ENCODE results near the gene HBS1L. TPM values are rescaled to one million over a fixed set of nuclear protein-coding genes. Genes with fewer than 3 reads are reported as not detected.

Gene HBS1L
- total and polyA plus RNA-seq, 4 donors, result 32.7 to 89.0 (median 52.2) TPM

DNA sequence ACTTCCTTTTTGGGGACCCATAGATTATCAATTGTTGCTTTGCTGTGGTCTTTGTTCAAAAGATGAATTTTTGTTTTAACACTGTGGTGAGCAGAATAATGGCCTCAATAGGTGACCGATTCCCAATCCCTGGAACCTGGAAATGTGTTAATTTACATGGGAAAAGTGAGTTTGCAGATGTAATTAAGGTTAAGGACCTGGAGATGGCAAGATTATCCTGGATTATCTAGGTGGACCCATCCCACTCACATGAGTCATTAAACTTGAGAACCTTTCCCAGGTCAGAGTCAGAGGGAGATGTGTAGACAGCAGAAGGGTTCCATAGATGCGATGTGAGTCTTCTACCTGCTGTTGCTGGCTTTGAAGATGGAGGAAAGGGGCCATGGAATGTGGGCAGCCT, 36.2 kb upstream of the HBS1L start:
- no peaks in the 10 kb centered on the region for H3K27me3 ChIP-seq (ENCODE audit: control insufficient read depth in 4 of 4, insufficient read depth in 4 of 4, low read length in 3 of 4)
- TF ChIP-seq, protein P1, sequence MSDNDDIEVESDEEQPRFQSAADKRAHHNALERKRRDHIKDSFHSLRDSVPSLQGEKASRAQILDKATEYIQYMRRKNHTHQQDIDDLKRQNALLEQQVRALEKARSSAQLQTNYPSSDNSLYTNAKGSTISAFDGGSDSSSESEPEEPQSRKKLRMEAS (IDR thresholded peaks at IDR 0.05), result no peak
- TF ChIP-seq, protein P2, sequence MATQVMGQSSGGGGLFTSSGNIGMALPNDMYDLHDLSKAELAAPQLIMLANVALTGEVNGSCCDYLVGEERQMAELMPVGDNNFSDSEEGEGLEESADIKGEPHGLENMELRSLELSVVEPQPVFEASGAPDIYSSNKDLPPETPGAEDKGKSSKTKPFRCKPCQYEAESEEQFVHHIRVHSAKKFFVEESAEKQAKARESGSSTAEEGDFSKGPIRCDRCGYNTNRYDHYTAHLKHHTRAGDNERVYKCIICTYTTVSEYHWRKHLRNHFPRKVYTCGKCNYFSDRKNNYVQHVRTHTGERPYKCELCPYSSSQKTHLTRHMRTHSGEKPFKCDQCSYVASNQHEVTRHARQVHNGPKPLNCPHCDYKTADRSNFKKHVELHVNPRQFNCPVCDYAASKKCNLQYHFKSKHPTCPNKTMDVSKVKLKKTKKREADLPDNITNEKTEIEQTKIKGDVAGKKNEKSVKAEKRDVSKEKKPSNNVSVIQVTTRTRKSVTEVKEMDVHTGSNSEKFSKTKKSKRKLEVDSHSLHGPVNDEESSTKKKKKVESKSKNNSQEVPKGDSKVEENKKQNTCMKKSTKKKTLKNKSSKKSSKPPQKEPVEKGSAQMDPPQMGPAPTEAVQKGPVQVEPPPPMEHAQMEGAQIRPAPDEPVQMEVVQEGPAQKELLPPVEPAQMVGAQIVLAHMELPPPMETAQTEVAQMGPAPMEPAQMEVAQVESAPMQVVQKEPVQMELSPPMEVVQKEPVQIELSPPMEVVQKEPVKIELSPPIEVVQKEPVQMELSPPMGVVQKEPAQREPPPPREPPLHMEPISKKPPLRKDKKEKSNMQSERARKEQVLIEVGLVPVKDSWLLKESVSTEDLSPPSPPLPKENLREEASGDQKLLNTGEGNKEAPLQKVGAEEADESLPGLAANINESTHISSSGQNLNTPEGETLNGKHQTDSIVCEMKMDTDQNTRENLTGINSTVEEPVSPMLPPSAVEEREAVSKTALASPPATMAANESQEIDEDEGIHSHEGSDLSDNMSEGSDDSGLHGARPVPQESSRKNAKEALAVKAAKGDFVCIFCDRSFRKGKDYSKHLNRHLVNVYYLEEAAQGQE (IDR thresholded peaks at IDR 0.05), result no peak
- TF ChIP-seq RAD21 (IDR thresholded peaks at IDR 0.05) (no peak), JUND (IDR thresholded peaks at IDR 0.05) (no peak), FOXA2 (IDR thresholded peaks at IDR 0.05) (no peak), FOXA1 (IDR thresholded peaks at IDR 0.05) (no peak), SP1 (IDR thresholded peaks at IDR 0.05) (no peak), EGR1 (IDR thresholded peaks at IDR 0.05; ENCODE audit: low read depth in 2 of 2) (no peak)
- TF ChIP-seq, protein P3, sequence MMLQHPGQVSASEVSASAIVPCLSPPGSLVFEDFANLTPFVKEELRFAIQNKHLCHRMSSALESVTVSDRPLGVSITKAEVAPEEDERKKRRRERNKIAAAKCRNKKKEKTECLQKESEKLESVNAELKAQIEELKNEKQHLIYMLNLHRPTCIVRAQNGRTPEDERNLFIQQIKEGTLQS (IDR thresholded peaks at IDR 0.05), result no peak
- TF ChIP-seq, protein P4, sequence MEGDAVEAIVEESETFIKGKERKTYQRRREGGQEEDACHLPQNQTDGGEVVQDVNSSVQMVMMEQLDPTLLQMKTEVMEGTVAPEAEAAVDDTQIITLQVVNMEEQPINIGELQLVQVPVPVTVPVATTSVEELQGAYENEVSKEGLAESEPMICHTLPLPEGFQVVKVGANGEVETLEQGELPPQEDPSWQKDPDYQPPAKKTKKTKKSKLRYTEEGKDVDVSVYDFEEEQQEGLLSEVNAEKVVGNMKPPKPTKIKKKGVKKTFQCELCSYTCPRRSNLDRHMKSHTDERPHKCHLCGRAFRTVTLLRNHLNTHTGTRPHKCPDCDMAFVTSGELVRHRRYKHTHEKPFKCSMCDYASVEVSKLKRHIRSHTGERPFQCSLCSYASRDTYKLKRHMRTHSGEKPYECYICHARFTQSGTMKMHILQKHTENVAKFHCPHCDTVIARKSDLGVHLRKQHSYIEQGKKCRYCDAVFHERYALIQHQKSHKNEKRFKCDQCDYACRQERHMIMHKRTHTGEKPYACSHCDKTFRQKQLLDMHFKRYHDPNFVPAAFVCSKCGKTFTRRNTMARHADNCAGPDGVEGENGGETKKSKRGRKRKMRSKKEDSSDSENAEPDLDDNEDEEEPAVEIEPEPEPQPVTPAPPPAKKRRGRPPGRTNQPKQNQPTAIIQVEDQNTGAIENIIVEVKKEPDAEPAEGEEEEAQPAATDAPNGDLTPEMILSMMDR (IDR thresholded peaks at IDR 0.05; ENCODE audit: low read depth, low read length, missing input control), result no peak

DNA sequence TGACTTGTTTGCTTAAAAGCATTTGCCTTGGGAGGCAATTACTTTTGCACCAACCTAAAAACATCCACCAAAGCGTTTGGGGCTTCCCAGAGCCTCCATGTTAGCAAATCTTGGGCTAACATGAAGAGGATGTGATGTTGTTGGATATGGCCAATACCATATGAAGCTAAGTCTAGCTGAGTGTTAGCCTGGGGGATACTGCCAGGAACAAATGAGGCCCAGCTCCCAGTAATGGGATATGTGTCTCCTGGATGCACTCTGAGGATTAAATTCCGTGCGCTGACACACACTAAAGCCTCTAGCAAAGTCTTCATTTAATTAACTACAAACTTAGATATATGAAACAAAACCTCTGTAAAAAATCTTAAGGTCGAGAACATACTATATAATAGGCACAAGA, 35.3 kb upstream of the HBS1L start:
- no peak for DNase-seq (ENCODE audit: low spot score)
- 97% methylated on average over 4 of the region's 4 CpGs for WGBS
- TF ChIP-seq NR2F2 (IDR thresholded peaks at IDR 0.05), result no peak
- no peak for TF ChIP-seq HNF4A (conservative IDR thresholded peaks at IDR 0.05)
- TF ChIP-seq SP1 (IDR thresholded peaks at IDR 0.05), result no peak
- TF ChIP-seq, protein P3 (IDR thresholded peaks at IDR 0.05), result no peak
- no peak for TF ChIP-seq HNF4G (IDR thresholded peaks at IDR 0.05)
- TF ChIP-seq JUND (IDR thresholded peaks at IDR 0.05), result no peak
- no peak for TF ChIP-seq FOXA1 (IDR thresholded peaks at IDR 0.05)
- TF ChIP-seq FOXA2 (IDR thresholded peaks at IDR 0.05), result no peak
- TF ChIP-seq, protein P1 (IDR thresholded peaks at IDR 0.05), result no peak
- TF ChIP-seq, protein P4 (IDR thresholded peaks at IDR 0.05; ENCODE audit: low read depth, low read length, missing input control), result no peak
- no peak for TF ChIP-seq GABPA (IDR thresholded peaks at IDR 0.05 in 1 of 2, conservative IDR thresholded peaks at IDR 0.05 in 1 of 2)
- TF ChIP-seq, protein P5, sequence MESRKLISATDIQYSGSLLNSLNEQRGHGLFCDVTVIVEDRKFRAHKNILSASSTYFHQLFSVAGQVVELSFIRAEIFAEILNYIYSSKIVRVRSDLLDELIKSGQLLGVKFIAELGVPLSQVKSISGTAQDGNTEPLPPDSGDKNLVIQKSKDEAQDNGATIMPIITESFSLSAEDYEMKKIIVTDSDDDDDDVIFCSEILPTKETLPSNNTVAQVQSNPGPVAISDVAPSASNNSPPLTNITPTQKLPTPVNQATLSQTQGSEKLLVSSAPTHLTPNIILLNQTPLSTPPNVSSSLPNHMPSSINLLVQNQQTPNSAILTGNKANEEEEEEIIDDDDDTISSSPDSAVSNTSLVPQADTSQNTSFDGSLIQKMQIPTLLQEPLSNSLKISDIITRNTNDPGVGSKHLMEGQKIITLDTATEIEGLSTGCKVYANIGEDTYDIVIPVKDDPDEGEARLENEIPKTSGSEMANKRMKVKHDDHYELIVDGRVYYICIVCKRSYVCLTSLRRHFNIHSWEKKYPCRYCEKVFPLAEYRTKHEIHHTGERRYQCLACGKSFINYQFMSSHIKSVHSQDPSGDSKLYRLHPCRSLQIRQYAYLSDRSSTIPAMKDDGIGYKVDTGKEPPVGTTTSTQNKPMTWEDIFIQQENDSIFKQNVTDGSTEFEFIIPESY (IDR thresholded peaks at IDR 0.05), result no peak
- TF ChIP-seq RXRA (IDR thresholded peaks at IDR 0.05), result no peak
- TF ChIP-seq EGR1 (IDR thresholded peaks at IDR 0.05; ENCODE audit: low read depth in 2 of 2), result no peak
- TF ChIP-seq YY1 (IDR thresholded peaks at IDR 0.05), result no peak
- TF ChIP-seq RAD21 (IDR thresholded peaks at IDR 0.05), result no peak
- TF ChIP-seq TAF1 (conservative IDR thresholded peaks at IDR 0.05), result no peak

More for the DNA sequence above, 36.2 kb upstream of the HBS1L start:
- WGBS, result 98% methylated on average over 2 of the region's 2 CpGs
- no peak overlapping the region for H3K27ac ChIP-seq (ENCODE audit: low read depth in 1 of 2, low read length in 2 of 2)
- peaks cover 0 to 12% (median 5%) of the 10 kb centered on the region in 4 donors for H3K4me1 ChIP-seq (ENCODE audit: control insufficient read depth in 4 of 4, insufficient read depth in 4 of 4, low read length in 3 of 4)
- H3K9me3 ChIP-seq (ENCODE audit: control insufficient read depth in 4 of 4, low read length in 3 of 4), result no peaks in the 10 kb centered on the region
- no peak overlapping the region for H3K9ac ChIP-seq (ENCODE audit: low read depth in 1 of 2, low read length in 2 of 2)
- no peak for DNase-seq (ENCODE audit: low spot score)
- no peak overlapping the region for H3K4me3 ChIP-seq (ENCODE audit: low read depth in 1 of 3, low read length in 3 of 3)
- no peaks in the 10 kb centered on the region for H3K36me3 ChIP-seq (ENCODE audit: control insufficient read depth in 4 of 4, insufficient read depth in 3 of 4, low read depth in 1 of 4, low read length in 3 of 4)

More for the DNA sequence above, 35.3 kb upstream of the HBS1L start:
- Histone ChIP-seq H3K36me3 (ENCODE audit: control insufficient read depth in 4 of 4, insufficient read depth in 3 of 4, low read depth in 1 of 4, low read length in 3 of 4) (no peaks in the 10 kb centered on the region), H3K9ac (ENCODE audit: low read depth in 1 of 2, low read length in 2 of 2) (no peak overlapping the region), H3K9me3 (ENCODE audit: control insufficient read depth in 4 of 4, low read length in 3 of 4) (no peaks in the 10 kb centered on the region), H3K4me3 (ENCODE audit: low read depth in 1 of 3, low read length in 3 of 3) (no peak overlapping the region), H3K27me3 (ENCODE audit: control insufficient read depth in 4 of 4, insufficient read depth in 4 of 4, low read length in 3 of 4) (no peaks in the 10 kb centered on the region), H3K4me1 (ENCODE audit: control insufficient read depth in 4 of 4, insufficient read depth in 4 of 4, low read length in 3 of 4) (peaks cover 0 to 12% (median 5%) of the 10 kb centered on the region in 4 donors), H3K27ac (ENCODE audit: low read depth in 1 of 2, low read length in 2 of 2) (no peak overlapping the region)

All from liver (tissue), 9 donors.